Nucleus accumbens (tissue), 56 donors: ENCODE data around the gene PRICKLE2.
A peak's percentile ranks its signal among the peaks of the same experiment; 100 is the strongest.

ENCODE experiments used
- DNase-seq, 56 donors: peaks; one replicate each; lab custom pipeline; 2025; lab: John Stamatoyannopoulos, UW

The PRICKLE2 gene

DNA sequence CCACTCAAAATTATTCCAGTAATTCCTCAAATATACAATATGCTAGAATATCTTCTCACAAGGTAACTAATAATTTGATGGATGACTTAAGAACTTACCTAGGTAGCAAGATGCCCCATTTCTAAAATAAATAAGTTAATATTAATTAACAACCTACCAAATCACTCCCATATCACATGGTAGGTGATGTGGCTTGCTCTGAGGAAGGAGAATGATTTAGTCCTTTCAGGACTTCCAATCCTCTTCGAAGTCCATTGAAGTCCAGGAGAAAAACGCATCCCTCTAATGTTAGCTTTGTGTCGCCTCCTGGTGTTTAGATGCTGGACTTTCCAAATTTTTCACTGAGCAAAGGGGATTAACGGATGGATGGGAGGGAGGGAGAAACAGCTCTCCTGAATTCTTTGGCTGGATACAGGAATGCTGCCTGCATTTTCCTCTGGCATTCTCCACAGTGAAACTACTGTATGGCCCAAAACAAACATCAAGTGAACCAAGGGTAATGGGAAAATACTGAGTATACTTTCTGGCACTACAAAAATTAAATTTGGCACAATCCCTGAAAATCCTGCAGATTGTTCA lies 58.6 kb downstream of the PRICKLE2 start:
- DNase-seq: no peak

DNA sequence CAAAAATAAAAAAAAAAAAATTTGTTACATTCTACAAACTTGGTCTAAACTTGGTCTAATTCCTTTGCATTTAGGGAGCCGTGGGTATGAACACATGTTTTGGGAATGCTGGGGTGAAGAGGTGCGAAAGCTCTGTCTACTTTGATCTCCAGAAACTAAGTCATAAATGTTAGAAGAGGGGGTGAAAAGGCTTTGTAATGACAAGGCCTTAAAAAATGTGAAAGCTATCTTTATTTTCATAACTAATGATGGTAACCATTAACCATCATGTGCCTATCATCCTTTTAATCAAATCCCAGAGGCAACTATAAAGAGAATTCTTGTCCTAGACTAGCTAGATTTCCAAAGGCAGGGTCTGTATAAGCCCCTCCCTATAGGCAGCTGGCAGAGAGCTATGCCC lies 60.9 kb downstream of the PRICKLE2 start:
- DNase-seq: no peak

DNA sequence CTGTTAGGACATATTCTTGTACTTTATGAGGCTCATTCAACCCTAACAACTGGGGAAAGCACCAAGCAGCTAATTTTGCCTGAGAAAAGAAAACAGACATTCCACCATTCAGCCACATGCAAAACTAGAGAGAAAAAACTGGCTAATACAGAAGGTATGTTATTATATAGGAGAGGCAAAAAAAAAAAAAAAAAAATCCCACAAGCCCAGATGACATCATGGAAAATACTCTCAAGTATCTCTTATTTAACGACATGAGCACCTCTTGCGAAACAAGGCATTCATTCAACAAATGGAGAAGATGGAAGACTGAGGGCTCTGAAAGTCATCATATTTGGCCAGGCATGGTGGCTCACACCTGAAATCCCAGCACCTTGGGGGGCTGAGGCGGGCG lies 61.5 kb downstream of the PRICKLE2 start:
- no peak for DNase-seq

DNA sequence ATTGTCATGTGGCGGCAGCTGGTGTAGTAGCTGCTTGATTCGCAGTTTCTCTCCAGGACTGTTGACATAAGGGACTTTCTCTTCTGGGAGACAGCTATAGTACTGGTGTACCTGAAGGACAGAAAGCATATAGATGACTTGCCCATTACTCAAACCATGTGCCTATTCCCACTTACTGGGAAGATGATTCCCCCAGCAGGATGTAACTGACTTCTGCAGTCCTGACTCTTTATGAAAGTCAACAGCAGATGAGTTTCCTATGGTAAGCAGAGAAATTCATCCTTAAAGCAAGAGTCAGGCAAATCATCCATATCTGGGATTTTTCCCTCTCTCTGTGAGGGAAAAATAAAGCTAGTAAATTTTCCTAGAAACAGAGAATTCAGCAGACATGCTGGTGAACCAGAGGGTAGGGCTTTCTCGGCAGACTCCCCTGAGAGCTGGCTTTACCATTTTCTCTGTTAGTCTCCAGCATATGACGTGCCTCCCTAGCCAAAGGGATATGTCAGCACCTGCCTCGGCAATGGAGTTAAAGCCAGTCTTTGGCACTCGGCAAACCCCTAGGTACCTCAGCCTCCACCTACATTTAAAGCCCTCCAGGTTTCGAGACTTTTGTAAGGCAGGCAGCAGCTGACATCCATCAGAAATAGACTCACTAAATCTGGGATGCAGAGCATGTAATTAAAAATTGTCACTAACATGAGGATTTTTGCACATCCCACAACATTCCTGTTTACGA lies 62.1 kb downstream of the PRICKLE2 start:
- no peak for DNase-seq

DNA sequence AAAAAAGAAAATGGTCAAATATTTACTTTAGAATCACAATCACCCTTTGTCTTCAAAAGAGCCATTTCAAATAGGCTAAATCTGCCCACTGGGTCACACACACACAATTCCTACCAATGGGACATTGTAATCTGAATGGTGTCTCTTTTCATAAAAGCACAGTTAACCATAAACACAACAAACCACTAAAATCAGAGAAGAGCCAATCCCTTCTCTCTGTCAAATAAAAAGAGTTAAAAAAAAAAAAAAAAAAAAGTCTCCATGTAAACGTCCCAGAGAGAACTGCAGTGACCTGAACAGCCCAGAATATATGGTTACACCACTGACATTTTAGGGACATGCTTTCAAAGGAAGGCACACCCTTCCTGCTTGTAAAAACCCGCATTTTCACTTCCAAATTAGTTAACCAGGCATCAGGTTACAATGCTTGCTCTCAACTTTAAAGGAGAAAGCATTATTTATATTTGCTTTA lies 63.7 kb downstream of the PRICKLE2 start:
- DNase-seq: no peak

DNA sequence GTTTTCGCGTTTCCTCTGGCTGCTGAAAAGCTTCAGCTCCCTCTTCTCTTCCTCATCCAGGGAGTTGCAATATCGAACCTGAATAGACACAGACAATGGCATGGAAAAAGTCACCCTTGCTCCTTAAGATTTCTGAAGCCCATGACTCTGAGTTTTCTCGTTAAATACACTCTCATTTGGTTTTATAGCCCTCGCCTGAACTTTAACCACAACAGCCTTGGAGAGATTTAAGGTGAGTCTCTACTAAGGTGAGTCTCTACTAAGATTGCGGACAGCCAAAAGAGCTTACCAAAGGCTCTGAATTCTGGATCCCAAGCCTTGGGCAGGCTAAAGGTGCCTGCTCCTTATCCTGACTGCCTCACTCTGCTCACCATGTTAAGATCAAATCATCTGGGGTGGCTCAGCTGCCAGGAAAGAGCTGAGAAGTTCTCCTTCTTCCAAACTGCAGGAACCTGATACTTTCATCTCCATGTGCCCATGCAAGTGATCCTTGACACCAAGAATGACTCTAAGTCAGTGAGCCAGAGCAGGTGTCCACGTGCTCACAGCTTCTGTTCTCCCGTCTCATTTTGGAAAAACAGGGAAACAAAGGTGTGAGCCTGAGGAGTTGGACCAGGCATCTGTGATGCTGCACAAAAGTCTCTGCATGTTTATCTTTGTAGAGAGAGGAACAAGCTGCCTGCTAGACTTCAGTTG lies 65.1 kb downstream of the PRICKLE2 start:
- DNase-seq: no peak

DNA sequence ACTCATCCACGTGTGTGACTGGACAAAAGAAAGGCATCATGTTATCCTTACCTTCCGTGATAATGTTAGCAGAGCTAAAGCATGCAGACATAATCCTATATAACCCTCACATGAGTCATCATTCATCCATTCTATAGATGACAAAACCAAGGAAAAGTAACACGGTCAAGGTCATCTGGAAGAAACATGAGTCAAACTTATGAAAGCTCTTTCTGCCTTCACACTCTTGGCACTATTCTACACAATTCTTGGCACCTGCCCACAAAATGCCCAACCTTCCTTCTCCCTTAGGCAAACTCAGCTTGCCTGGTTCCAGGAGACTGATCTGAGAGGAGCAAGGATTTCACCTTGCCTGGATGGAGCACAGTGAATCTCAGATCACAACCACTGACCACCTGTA lies 66.9 kb downstream of the PRICKLE2 start:
- no peak for DNase-seq

DNA sequence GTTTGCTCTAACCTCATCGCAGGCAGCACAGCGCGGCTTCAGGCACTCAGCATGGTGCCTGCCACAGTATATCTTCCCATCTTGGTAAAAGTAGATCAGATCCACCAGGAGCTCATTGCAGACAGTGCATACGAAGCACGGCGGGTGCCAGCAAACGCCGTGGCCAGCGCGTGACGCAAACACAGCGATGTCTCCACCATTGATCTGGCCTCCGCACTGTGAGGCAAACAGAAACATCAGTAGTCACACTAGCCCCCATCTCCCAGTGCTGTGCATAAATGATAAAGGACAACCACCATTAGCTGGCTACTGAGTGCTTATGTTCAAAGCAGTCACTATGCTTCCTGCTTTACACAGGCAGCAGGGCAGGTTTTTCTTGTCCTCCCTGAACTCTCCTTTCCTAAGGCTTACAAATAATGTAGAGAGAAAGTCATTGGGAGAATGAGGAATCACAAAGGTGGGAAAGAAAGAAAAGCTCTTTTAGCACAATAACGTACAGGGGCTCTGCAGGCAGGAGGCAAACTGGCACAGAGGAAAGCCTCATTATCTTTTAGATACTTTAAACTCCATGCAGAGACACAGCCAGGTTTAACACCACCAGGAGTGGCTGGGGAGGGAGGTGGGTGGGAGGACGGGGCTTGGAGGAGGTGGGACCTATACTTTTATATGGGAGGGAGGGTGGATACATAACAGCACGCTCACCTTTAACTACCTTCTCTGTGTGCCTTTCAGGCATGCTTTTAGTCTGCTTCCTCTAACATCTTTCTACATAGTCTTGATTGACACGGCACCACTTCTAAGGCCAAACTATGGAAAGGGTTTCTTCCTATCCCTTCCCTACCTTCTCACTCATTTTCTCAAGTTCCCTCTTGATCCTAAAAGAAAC lies 67.9 kb downstream of the PRICKLE2 start:
- no peak for DNase-seq

DNA sequence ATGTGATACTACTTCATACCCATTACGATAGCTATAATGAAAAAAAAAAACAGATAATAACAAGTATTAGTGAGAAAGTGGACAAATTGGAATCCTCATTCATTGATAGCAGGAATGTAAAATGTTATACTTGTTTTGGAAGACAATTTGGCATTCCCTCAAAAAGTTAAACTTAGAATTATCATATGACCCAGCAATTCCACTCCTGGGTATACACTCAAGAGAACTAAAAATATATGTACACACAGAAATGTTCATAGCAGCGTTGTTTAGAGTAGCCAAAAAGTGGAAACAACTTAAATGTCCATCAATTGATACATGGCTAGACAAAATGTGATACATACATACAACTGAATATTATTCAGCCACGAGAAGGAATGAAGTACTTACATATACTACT lies 69.9 kb downstream of the PRICKLE2 start:
- no peak for DNase-seq

DNA sequence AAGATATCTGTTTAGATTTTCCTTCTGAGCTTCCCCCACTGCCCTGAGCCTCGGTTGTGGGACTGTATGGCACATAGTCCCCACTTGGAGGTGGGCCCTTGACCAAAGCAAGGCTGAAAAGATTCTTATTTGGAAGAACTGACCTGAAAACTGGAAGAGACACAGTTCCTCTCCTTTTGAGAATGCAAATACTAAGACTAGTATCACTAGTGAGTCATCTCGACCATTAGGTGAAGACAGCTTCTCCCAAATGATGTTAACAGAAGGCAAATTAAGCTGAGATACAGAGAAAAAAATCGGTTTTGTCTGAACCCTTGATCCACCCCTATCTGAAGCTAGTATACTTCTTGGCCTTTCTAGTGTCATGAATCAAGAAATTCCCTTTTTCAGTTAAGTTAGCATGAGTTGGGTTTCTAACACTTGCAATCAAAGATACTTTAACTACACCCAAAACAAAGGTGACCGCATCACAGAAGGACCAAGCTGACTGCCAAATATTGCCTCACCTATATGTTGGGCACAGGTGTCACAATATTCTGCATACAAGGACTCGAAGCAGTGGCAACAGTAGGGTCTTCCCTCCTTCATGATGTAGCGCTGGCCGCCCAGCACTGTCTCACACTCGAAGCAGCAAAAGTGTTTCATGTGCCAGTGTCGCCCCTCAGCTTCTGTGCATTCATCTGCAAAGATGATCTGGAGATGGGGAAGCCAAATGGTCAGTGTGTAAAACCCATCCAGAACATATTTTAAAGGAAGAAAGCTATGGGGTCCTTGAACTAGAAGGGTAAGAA lies 72.4 kb downstream of the PRICKLE2 start:
- DNase-seq: no peak

DNA sequence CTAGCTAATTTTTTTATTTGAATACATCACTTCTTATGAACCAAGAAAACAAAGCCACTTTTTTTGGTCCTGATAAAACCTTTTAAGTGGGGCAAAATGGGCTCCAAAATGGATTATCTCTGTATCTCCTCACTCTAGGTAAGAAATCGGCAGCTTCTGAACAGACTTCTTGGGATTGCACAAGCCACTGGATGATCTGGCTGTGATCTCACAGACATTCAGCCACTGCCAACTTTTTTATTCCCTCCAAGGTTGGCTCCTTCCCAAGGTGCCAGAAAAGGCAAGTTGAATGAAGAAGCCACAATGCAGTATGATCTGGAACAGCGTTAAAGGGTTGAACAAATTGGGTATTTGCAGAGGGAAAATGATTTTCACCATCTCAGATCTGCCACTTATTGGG lies 73.2 kb downstream of the PRICKLE2 start:
- DNase-seq: peak in 5 of 56 donors; percentile 3 to 47 (median 9)

DNA sequence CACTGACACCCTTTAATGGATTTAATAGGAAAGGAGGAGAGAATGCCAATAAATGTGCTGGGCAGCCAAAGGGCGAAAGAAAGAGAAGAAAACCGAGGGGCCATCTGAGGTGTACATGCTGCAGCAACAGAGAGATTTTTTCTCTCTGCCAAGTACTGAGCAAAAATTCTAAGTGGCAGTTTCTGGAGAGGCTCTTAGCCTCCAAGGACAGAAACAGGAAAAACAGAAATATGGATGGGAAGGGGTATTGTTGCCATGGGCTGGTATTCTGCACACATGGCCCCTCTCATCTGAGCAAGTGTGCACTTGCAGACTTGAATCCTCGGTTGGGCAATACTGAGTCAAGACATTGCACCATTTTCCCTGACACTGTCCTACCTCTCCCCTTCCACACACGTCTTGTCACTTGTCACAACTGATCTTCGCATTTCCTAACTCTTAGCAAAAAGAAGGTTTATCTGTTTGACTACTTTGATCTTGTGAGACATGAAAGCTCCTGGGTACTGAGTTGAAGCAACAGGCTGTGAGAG lies 73.9 kb downstream of the PRICKLE2 start:
- DNase-seq: no peak

DNA sequence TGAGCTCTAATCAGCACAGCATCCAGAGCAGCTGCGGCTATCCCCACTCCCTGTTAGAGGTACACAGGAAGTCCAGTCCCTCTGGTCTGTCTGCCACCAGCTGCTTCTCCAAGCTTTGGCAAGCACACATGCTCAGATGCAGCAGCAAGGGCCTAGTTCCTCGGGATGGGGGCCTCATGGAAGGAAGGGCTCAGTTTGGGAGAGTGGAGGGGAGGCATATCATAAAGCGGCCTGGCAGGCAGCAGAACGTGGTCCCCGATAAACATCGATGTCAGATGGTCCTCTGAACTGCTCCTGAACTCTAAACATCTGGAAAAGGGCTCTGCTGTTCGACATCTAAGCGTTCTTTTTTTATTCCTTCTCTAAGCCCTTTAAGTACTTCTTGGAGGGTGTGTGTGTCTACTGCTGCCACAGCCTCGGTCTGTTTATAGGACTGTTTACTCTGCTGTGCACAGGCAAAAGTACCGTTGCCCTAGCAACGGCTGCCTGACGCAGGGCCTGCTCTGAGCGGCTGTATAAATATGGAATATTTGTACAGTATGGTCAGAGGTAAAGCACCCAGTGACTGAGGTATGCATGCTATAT lies 74.6 kb downstream of the PRICKLE2 start:
- DNase-seq: peak in 3 of 56 donors; percentile 3 to 12 (median 10)

DNA sequence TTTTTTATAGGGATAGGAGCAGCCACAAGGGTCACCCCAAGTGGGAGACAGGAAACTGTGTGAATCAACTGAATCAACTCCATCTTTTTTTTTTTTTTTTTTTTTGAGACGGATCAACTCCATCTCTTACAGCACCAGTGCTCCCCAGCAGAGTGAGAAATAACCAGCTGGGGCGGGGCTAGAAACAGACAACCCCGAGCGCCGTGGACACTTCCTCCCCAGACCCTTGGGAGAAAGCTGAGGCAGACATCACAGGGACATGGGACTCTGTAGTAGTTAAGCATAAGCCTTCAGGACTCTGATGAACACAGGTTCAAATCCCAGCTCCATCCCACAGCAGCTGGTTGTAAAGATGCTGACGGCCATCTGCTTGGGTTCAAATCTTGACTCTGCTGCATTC lies 75.4 kb downstream of the PRICKLE2 start:
- no peak for DNase-seq

DNA sequence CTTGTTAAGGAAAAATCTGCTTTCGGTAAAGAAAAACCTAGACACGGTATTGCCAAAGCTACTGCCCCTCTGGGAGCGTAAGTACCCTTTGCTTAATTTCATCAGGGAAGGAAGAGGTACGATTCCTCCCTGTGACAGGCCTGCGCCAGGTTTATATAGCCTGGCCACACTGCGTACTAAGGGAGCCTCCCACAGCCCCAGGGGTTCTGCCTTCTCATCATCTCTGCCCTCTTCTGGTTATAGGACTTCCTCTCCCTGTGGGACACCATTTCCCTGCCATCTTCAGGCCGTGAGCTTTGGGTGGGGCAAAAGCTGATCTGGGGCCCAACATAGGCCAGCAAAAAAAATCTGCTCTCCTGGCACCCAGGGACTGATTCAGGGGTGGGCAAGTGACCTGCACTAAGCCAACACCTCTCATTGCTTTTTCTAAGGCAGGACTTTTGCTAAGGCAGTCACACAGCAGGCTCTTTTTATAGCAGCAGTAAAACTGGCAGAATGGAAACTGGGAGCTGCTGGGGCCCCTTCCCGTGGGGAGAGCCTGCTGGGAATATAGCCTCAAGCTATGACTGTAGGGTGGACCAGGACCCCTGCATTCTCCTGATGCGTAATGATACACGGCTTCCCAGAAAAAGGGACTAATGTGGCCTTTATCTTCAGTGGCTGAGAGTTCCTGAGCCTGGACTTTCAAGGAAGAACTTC lies 76.2 kb downstream of the PRICKLE2 start:
- DNase-seq: no peak

DNA sequence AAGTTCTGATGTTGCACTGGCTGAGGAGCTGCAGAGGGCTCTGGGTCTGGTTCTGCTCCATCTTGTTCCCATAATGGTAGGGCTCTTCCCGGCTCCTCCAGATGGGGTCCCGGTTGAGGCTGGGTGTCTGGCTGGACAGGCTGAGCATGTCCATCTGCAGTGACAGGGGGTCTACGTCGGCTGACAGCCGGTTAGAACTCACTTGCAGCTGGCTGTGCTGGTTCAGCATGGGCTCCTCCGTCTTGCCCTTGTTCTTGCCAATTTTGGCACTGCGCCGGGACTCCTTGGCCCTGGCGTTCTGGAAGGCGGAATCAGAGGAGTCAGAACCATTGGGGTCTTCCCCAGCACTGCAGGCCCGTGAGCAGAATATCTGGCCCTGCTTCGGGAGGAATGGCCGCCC lies 78.1 kb downstream of the PRICKLE2 start:
- DNase-seq: no peak

DNA sequence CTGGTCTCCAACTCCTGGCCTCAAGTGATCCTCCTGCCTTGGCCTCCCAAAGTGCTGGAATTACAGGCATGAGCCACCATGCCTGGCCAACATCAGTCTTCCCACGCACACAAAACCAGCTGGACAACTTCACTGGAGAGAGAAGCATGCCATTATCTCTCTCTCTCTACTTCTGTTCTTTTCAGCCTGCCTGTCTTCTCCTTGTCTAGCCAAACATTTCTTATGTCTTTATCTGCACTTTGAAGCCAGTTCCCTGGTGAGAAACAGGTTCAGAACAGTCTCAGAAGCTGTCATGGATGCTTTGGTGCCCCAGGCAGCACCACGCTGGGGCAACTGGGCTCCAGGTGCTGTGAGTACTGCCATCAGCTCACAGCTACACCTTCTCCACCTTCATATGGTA lies 79.8 kb downstream of the PRICKLE2 start:
- no peak for DNase-seq

DNA sequence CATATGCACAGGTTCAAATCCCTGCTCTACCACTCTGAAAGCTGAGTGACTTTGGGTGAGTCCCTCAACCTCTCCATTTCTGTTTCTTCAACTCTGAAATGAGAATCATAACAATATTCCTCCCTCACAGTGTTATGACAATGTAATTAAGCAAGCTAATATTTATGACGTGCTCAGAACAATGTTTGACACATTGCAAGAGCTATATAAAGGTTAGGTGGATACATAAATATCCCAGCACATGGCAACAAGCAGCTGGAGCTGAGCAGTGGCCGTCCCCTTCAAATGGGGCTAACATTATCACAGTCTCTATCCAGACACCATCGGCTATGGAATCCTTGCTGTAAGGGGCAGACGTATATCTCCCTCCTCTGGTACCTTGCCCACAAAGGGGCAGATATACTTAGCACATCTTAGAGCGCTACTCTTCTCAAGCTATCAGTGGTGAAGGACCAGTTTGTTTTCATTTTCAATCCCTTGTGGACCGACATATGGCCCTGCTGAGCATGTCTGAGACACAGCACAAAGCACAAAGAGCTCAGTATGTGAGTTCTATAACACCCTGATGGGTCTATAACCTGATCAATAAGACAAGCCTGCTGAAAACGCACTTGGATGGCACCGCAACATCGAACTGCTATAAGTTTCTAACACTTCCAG lies 80.9 kb downstream of the PRICKLE2 start:
- no peak for DNase-seq
